Smooth muscle cell (in vitro differentiated cells): Measurements from ENCODE around the gene PCBP4. TPM values are rescaled to one million over a fixed set of nuclear protein-coding genes. Genes with fewer than 3 reads are reported as not detected.

Experiments used
- DNase-seq: peaks from one replicate; lab custom pipeline; 2025; ENCODE audit not compliant: unreplicated experiment; lab: John Stamatoyannopoulos, UW
- H2AFZ ChIP-seq: fragments of 200-600 bp; sonication (generic); 2 replicates; pipeline ENCODE4 v1.6.0; 2016; ENCODE audit warnings: antibody characterized with exemption, low read depth, mild to moderate bottlenecking
- H3F3A ChIP-seq: fragments of 200-600 bp; sonication (generic); 2 replicates; pipeline ENCODE4 v1.6.0; 2017; ENCODE audit warnings: antibody characterized with exemption, low read depth
- H3K27ac ChIP-seq: fragments of 200-600 bp; sonication (generic); 2 replicates; pipeline ENCODE4 v1.5.1; 2016; ENCODE audit warnings: low read depth, mild to moderate bottlenecking
- H3K27me3 ChIP-seq: fragments of 200-600 bp; sonication (generic); 2 replicates; pipeline ENCODE4 v1.6.1; 2016; ENCODE audit warnings: low read depth, mild to moderate bottlenecking
- H3K36me3 ChIP-seq: fragments of 200-600 bp; sonication (generic); 2 replicates; pipeline ENCODE4 v1.5.1; 2016; ENCODE audit warnings: low read depth
- H3K4me1 ChIP-seq: fragments of 200-600 bp; sonication (generic); 2 replicates; pipeline ENCODE4 v1.5.1; 2016; ENCODE audit warnings: low read depth
- H3K4me2 ChIP-seq: fragments of 200-600 bp; sonication (generic); 2 replicates; pipeline ENCODE4 v1.6.0; 2016; ENCODE audit warnings: mild to moderate bottlenecking
- H3K4me3 ChIP-seq: fragments of 200-600 bp; sonication (generic); 2 replicates; pipeline ENCODE4 v1.5.1; 2016; ENCODE audit warnings: mild to moderate bottlenecking
- H3K79me2 ChIP-seq: fragments of 200-600 bp; sonication (generic); 2 replicates; pipeline ENCODE4 v1.6.0; 2016; ENCODE audit warnings: low read depth, mild to moderate bottlenecking
- H3K9ac ChIP-seq: fragments of 200-600 bp; sonication (generic); 2 replicates; pipeline ENCODE4 v1.6.0; 2016; ENCODE audit warnings: low read depth
- H3K9me3 ChIP-seq: fragments of 200-600 bp; sonication (generic); replicated peaks from 2 replicates; pipeline ENCODE4 v1.5.1; 2016; ENCODE audit warnings: low read depth
- H4K20me1 ChIP-seq: fragments of 200-600 bp; sonication (generic); 2 replicates; pipeline ENCODE4 v1.6.0; 2016; ENCODE audit warnings: low read depth
- CTCF ChIP-seq: fragments of 200-600 bp; sonication (generic); IDR thresholded peaks from 2 replicates; pipeline ENCODE4 v1.5.1; 2017; ENCODE audit warnings: borderline replicate concordance, mild to moderate bottlenecking, antibody characterized with exemption; ENCODE audit not compliant: insufficient read depth, poor library complexity, severe bottlenecking
- WGBS: methylation state at CpG from one replicate; pipeline ENCODE4 v1.1.7; 2016; ENCODE audit warnings: low lambda C conversion rate; 5-methylcytosine and 5-hydroxymethylcytosine counted together
- polyA plus RNA-seq: library from polyadenylated mRNA; unstranded; fragments of >200 nt; fragmentation: Nextera tagmentation; extraction: Ambion mirVana; gene quantifications from 2 replicates; pipeline ENCODE4 v1.2.1, GENCODE V29; 2016
- total RNA-seq: library from RNA; depleted of rRNA; stranded (reverse); fragments of >200 nt; gene quantifications from 2 replicates; pipeline ENCODE4 v1.2.3, GENCODE V29; 2014

The PCBP4 gene
- total and polyA plus RNA-seq, 2 experiments from 2014 or later: 42.6 to 81.2 TPM

DNA sequence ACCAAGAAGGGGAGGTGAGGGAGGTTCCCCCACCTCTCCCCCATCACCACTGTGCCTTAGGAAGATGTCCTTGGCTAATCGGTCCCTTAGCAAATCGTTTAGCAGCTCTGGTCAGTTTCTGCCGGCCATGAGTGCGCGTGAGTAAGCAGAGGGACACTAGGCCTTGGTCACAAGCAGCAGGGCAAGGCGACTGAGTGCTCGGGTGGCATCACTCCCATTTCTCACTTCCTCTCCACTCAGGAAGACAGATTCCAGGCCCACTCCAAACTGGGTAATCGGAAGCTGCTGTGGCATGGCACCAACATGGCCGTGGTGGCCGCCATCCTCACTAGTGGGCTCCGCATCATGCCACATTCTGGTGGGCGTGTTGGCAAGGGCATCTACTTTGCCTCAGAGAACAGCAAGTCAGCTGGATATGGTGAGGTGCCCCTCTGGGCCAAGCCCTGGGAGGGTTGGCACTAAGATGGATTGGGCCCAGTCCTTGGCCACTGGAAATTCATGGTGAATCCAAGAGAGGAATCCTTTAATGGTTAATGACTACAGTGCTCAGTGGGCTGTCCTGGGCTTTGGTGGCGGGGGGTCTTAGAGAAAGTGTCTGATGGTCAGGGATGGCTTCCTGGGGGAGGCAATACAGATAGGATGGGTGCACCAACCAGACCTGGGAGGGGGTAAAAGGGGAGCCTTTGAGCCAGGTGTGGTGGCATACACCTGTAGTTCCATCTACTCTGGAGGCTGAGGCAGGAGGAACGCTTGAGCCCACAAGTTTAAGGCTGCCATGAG, 21.1 kb downstream of the PCBP4 start:
- H3K9me3 ChIP-seq: no peaks in the 10 kb centered on the region
- WGBS: 94% methylated on average over 14 of the region's 14 CpGs
- H3K4me1 ChIP-seq: no peaks in the 10 kb centered on the region
- H3K36me3 ChIP-seq: no peaks in the 10 kb centered on the region
- H4K20me1 ChIP-seq: no peaks in the 10 kb centered on the region
- H3K27me3 ChIP-seq: no peaks in the 10 kb centered on the region
- H3K4me3 ChIP-seq: no peak overlapping the region
- no peak for TF ChIP-seq CTCF
- peaks cover 3% of the 10 kb centered on the region for H3K79me2 ChIP-seq
- H3K9ac ChIP-seq: no peak overlapping the region
- no peak overlapping the region for H3K4me2 ChIP-seq
- DNase-seq: no peak
- H2AFZ ChIP-seq: no peak overlapping the region
- H3F3A ChIP-seq: no peaks in the 10 kb centered on the region
- H3K27ac ChIP-seq: no peak overlapping the region

DNA sequence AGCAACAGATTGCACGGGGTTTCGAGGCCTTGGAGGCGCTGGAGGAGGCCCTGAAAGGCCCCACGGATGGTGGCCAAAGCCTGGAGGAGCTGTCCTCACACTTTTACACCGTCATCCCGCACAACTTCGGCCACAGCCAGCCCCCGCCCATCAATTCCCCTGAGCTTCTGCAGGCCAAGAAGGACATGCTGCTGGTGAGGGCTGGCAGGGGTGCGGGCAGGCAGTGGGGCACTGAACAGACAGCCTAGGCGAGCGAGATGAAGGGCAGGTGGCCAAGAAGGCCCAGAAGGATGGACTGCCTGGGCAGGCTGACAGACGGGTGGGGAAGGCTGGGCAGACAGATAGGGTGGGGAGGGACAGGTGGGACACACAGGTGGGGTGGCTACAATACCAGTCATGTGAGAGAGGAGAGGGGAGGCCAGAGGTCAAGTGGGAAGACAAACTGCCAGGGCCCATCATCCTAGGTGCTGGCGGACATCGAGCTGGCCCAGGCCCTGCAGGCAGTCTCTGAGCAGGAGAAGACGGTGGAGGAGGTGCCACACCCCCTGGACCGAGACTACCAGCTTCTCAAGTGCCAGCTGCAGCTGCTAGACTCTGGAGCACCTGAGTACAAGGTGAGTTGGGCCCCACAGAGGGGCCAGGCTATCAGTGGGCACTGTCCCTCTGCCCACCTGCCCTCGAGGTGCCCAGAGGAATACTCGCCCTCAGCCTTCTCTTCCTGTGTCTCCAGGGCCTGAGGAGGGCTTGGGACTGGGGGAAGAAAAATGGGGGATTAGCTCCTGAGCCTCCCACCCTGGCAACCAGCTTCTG, 22.0 kb downstream of the PCBP4 start:
- H3K4me2 ChIP-seq: no peak overlapping the region
- DNase-seq: no peak
- WGBS: 90% methylated on average over 18 of the region's 18 CpGs
- no peak overlapping the region for H3K9ac ChIP-seq
- H3K36me3 ChIP-seq: no peaks in the 10 kb centered on the region
- TF ChIP-seq CTCF: no peak
- H3K4me1 ChIP-seq: no peaks in the 10 kb centered on the region
- no peaks in the 10 kb centered on the region for H3K27me3 ChIP-seq
- H3F3A ChIP-seq: no peaks in the 10 kb centered on the region
- H3K27ac ChIP-seq: no peak overlapping the region
- no peak overlapping the region for H2AFZ ChIP-seq
- H3K4me3 ChIP-seq: no peak overlapping the region
- no peaks in the 10 kb centered on the region for H4K20me1 ChIP-seq
- peaks cover 12% of the 10 kb centered on the region for H3K79me2 ChIP-seq
- no peaks in the 10 kb centered on the region for H3K9me3 ChIP-seq

- Histone ChIP-seq H3K79me2 (peaks cover 19% of the 10 kb centered on the region), H3K4me2 (no peak overlapping the region), H4K20me1 (no peaks in the 10 kb centered on the region), H3K4me3 (no peak overlapping the region), H3K27ac (no peak overlapping the region), H3K9me3 (no peaks in the 10 kb centered on the region), H3K4me1 (no peaks in the 10 kb centered on the region), H3F3A (no peaks in the 10 kb centered on the region), H3K9ac (no peak overlapping the region), H3K27me3 (no peaks in the 10 kb centered on the region), H3K36me3 (no peaks in the 10 kb centered on the region), H2AFZ (no peak overlapping the region)
- no peak for TF ChIP-seq CTCF
- 94% methylated on average over 11 of the region's 11 CpGs for WGBS
- DNase-seq: no peak
Observed at GRCh38 chr3:51944451-51945021, 22.7 kb downstream of the PCBP4 start.
